Suprapubic skin (tissue), 4 donors: Measurements from ENCODE around the gene OOSP1. TPM values are rescaled to one million over a fixed set of nuclear protein-coding genes. Genes with fewer than 3 reads are reported as not detected.
"Not testable (repeated sequence)": the region's sequence is repeated elsewhere in the genome, so short reads cannot be mapped to it uniquely, and the experiment has no call there.

Experiments used
- DNase-seq, 2 donors: peaks; one replicate each; pipeline ENCODE4 v3.0.0-alpha.2; 2019; ENCODE audit warnings: low spot score in 2 of 2
- H3K27ac ChIP-seq: fragments of 200-600 bp; sonication (generic); one replicate; pipeline ENCODE4 v1.5.1; 2019
- H3K27me3 ChIP-seq: fragments of 200-600 bp; sonication (generic); one replicate; pipeline ENCODE4 v1.5.1; 2019
- H3K36me3 ChIP-seq: fragments of 200-600 bp; sonication (generic); one replicate; pipeline ENCODE4 v1.5.1; 2019
- H3K4me1 ChIP-seq: fragments of 200-600 bp; sonication (generic); one replicate; pipeline ENCODE4 v1.5.1; 2019
- H3K4me3 ChIP-seq: fragments of 200-600 bp; sonication (generic); one replicate; pipeline ENCODE4 v1.5.1; 2019; ENCODE audit warnings: mild to moderate bottlenecking
- H3K9me3 ChIP-seq: fragments of 200-600 bp; sonication (generic); one replicate; pipeline ENCODE4 v1.5.1; 2019
- CTCF ChIP-seq, 2 donors: fragments of 200-600 bp in 1 of 2; fragments of 450-650 bp in 1 of 2; sonication (generic) in 1 of 2; IDR thresholded peaks; one replicate each; pipeline ENCODE4 v1.5.1; 2016 to 2019; ENCODE audit warnings: antibody characterized with exemption in 2 of 2, mild to moderate bottlenecking in 1 of 2, moderate library complexity in 1 of 2
- EP300 ChIP-seq: sonication (generic); formaldehyde crosslinking; IDR thresholded peaks from one replicate; pipeline ENCODE4 v1.6.1; 2017; ENCODE audit warnings: antibody characterized with exemption
- POLR2A ChIP-seq, 2 donors: fragments of 450-650 bp; IDR thresholded peaks; one replicate each; pipeline ENCODE4 v1.6.1; 2017; ENCODE audit warnings: antibody characterized with exemption in 2 of 2, mild to moderate bottlenecking in 2 of 2, moderate library complexity in 2 of 2
- POLR2AphosphoS5 ChIP-seq, 3 donors: sonication (generic); formaldehyde crosslinking; IDR thresholded peaks; one replicate each; pipeline ENCODE4 v1.6.1; 2017; ENCODE audit warnings: antibody characterized with exemption in 3 of 3
- WGBS: methylation state at CpG from one replicate; pipeline ENCODE4 v1.1.5; 2018; 5-methylcytosine and 5-hydroxymethylcytosine counted together
- total RNA-seq, 4 donors: library from RNA; depleted of rRNA; stranded (reverse); fragments of >200 nt; gene quantifications; one replicate each; pipeline ENCODE4 v1.1.0, GENCODE V29; 2016

OOSP1 gene
- total RNA-seq, 4 donors from 2014 or later, result not detected

- Histone ChIP-seq H3K27me3 (no peaks in the 10 kb centered on the region), H3K9me3 (no peaks in the 10 kb centered on the region), H3K4me3 (no peak overlapping the region), H3K27ac (no peak overlapping the region), H3K36me3 (no peaks in the 10 kb centered on the region), H3K4me1 (no peaks in the 10 kb centered on the region)
- TF ChIP-seq CTCF (IDR thresholded peaks at IDR 0.05), result no peak
- no peak for TF ChIP-seq POLR2A (IDR thresholded peaks at IDR 0.05)
- no peak for TF ChIP-seq EP300
- 95% methylated on average over 3 of the region's 3 CpGs for WGBS
- no peak for DNase-seq
Observed at GRCh38 chr11:59966201-59966600, 28.0 kb downstream of the OOSP1 start.

- Histone ChIP-seq H3K9me3 (no peaks in the 10 kb centered on the region), H3K36me3 (no peaks in the 10 kb centered on the region), H3K27ac (no peak overlapping the region), H3K27me3 (no peaks in the 10 kb centered on the region), H3K4me3 (no peak overlapping the region), H3K4me1 (no peaks in the 10 kb centered on the region)
- no peak for TF ChIP-seq EP300
- TF ChIP-seq POLR2A (IDR thresholded peaks at IDR 0.05), result no peak
- TF ChIP-seq POLR2AphosphoS5 (IDR thresholded peaks at IDR 0.05), result no peak
- TF ChIP-seq CTCF (IDR thresholded peaks at IDR 0.05), result no peak
- 86% methylated on average over 3 of the region's 3 CpGs for WGBS
- no peak for DNase-seq
Observed at GRCh38 chr11:59967677-59968394, 29.6 kb downstream of the OOSP1 start.

GRCh38 chr11:59968395-59968783 is 30.2 kb downstream of the OOSP1 start:
- no peak for TF ChIP-seq POLR2A (IDR thresholded peaks at IDR 0.05)
- no peak for TF ChIP-seq EP300
- TF ChIP-seq POLR2AphosphoS5 (IDR thresholded peaks at IDR 0.05), result no peak
- no peak for TF ChIP-seq CTCF (IDR thresholded peaks at IDR 0.05)
- Histone ChIP-seq H3K4me1 (no peaks in the 10 kb centered on the region), H3K36me3 (no peaks in the 10 kb centered on the region), H3K4me3 (no peak overlapping the region), H3K9me3 (no peaks in the 10 kb centered on the region), H3K27me3 (no peaks in the 10 kb centered on the region), H3K27ac (no peak overlapping the region)
- WGBS, result 80% methylated on average over 1 of the region's 1 CpG
- DNase-seq, result no peak

GRCh38 chr11:59973097-59973496 is 34.9 kb downstream of the OOSP1 start:
- Histone ChIP-seq H3K36me3 (no peaks in the 10 kb centered on the region), H3K27ac (no peak overlapping the region), H3K9me3 (no peaks in the 10 kb centered on the region), H3K4me3 (no peak overlapping the region), H3K27me3 (no peaks in the 10 kb centered on the region), H3K4me1 (no peaks in the 10 kb centered on the region)
- TF ChIP-seq POLR2AphosphoS5 (IDR thresholded peaks at IDR 0.05) (no peak), POLR2A (IDR thresholded peaks at IDR 0.05) (no peak), CTCF (IDR thresholded peaks at IDR 0.05) (no peak), EP300 (no peak)
- no peak for DNase-seq
- 70% methylated on average over 5 of the region's 5 CpGs for WGBS

GRCh38 chr11:59981106-59981770 is 43.0 kb downstream of the OOSP1 start:
- H3K36me3 ChIP-seq, result no peaks in the 10 kb centered on the region
- no peaks in the 10 kb centered on the region for H3K9me3 ChIP-seq
- 95% methylated on average over 4 of the region's 4 CpGs for WGBS
- DNase-seq, result no peak
- H3K27ac ChIP-seq, result no peak overlapping the region
- no peaks in the 10 kb centered on the region for H3K4me1 ChIP-seq
- TF ChIP-seq POLR2AphosphoS5 (IDR thresholded peaks at IDR 0.05) (no peak), CTCF (IDR thresholded peaks at IDR 0.05) (no peak), EP300 (no peak), POLR2A (IDR thresholded peaks at IDR 0.05) (no peak)
- H3K4me3 ChIP-seq, result no peak overlapping the region
- H3K27me3 ChIP-seq, result no peaks in the 10 kb centered on the region

GRCh38 chr11:59982037-59982436 is 43.8 kb downstream of the OOSP1 start:
- not testable (repeated sequence) for H3K27me3 ChIP-seq, H3K4me3 ChIP-seq, H3K27ac ChIP-seq, H3K36me3 ChIP-seq, DNase-seq, H3K4me1 ChIP-seq, H3K9me3 ChIP-seq
- WGBS, result 63% methylated on average over 4 of the region's 4 CpGs
